Measurements from ENCODE around the gene CACNB2. TPM values are rescaled to one million over a fixed set of nuclear protein-coding genes. Genes with fewer than 3 reads are reported as not detected.

CACNB2 gene
- total RNA-seq, 1 experiment from 2014 or later, result 3.2 TPM

DNA sequence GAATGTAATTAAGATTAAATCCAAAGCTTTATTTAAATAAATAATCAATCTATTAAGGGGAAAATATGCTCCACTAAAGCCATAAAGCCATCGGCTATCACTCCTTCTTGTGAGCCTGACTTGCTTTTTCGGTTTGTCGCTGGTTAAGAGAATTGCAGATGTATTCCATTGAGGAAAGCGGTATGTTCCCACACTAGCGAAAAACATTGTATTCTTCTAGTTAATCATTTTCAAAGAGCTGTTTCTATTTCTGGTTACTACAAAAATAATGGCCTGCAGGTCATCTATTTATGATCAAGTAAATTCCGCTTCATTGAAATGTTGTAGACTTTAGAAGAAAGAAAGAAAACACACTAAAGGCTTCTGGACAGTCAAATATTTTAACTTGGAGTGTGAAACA, 173.4 kb downstream of the CACNB2 start:
- DNase-seq (ENCODE audit: low spot score), result no peak
- H3K4me3 Mint-ChIP-seq, result no peak overlapping the region
- peaks cover 1% of the 10 kb centered on the region for H3K9me3 Mint-ChIP-seq
- peaks cover 7% of the 10 kb centered on the region for H3K4me1 Mint-ChIP-seq
- ChIA-PET POLR2A (no interaction called here), CTCF (no interaction called here)
- no peak for ATAC-seq
- TF ChIP-seq, protein P1, sequence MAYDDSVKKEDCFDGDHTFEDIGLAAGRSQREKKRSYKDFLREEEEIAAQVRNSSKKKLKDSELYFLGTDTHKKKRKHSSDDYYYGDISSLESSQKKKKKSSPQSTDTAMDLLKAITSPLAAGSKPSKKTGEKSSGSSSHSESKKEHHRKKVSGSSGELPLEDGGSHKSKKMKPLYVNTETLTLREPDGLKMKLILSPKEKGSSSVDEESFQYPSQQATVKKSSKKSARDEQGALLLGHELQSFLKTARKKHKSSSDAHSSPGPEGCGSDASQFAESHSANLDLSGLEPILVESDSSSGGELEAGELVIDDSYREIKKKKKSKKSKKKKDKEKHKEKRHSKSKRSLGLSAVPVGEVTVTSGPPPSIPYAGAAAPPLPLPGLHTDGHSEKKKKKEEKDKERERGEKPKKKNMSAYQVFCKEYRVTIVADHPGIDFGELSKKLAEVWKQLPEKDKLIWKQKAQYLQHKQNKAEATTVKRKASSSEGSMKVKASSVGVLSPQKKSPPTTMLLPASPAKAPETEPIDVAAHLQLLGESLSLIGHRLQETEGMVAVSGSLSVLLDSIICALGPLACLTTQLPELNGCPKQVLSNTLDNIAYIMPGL (CRISPR knock-in tag; IDR thresholded peaks at IDR 0.05), result no peak
- no peak for TF ChIP-seq SP1 (CRISPR knock-in tag; conservative IDR thresholded peaks at IDR 0.05)
- TF ChIP-seq TEAD4 (CRISPR knock-in tag; IDR thresholded peaks at IDR 0.05), result no peak
- no peak for TF ChIP-seq ZNF671 (CRISPR knock-in tag; IDR thresholded peaks at IDR 0.05)
- TF ChIP-seq SMAD3 (CRISPR knock-in tag; IDR thresholded peaks at IDR 0.05; ENCODE audit: borderline replicate concordance), result no peak
- TF ChIP-seq, protein P2, sequence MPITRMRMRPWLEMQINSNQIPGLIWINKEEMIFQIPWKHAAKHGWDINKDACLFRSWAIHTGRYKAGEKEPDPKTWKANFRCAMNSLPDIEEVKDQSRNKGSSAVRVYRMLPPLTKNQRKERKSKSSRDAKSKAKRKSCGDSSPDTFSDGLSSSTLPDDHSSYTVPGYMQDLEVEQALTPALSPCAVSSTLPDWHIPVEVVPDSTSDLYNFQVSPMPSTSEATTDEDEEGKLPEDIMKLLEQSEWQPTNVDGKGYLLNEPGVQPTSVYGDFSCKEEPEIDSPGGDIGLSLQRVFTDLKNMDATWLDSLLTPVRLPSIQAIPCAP (CRISPR knock-in tag; IDR thresholded peaks at IDR 0.05), result no peak
- TF ChIP-seq ELF4 (CRISPR knock-in tag; IDR thresholded peaks at IDR 0.05; ENCODE audit: low read depth), result no peak
- TF ChIP-seq, protein P3, sequence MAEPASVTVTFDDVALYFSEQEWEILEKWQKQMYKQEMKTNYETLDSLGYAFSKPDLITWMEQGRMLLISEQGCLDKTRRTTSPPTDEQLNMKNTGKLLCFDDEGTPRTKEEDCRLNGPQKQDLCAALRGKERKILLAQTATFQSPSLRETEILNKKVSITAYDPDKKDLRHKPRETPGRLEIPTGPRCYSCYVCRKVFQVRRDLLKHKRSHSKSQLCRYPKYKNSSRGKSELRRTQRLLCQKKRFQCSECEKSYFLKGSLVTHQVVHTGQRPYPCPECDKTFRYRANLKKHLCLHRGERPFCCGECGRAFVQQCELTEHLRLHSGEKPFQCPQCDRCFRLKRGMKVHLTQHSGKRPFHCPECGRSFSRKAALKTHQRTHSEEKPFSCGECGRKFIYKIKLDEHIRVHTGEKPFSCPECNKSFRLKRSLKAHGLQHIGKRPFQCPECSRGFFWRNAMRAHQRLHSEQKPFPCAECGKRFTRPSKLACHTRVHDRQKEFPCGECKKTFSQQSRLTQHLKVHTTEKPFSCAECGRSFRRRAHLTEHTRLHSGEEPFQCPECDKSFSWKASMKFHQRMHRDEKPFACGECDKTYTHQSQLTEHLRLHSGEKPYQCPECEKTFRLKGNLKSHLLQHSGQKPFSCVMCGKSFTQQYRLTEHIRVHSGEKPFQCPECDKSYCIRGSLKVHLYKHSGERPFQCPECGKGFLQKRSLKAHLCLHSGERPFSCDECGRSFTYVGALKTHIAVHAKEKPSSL (CRISPR knock-in tag; conservative IDR thresholded peaks at IDR 0.05), result no peak
- no peak for TF ChIP-seq NFYB (CRISPR knock-in tag; conservative IDR thresholded peaks at IDR 0.05; ENCODE audit: low read depth)
- TF ChIP-seq RORB (CRISPR knock-in tag; IDR thresholded peaks at IDR 0.05), result no peak
- no peak for TF ChIP-seq FOXK1 (CRISPR knock-in tag; IDR thresholded peaks at IDR 0.05)
- TF ChIP-seq, protein P4, sequence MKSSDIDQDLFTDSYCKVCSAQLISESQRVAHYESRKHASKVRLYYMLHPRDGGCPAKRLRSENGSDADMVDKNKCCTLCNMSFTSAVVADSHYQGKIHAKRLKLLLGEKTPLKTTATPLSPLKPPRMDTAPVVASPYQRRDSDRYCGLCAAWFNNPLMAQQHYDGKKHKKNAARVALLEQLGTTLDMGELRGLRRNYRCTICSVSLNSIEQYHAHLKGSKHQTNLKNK (CRISPR knock-in tag; IDR thresholded peaks at IDR 0.05), result no peak
- TF ChIP-seq, protein P5, sequence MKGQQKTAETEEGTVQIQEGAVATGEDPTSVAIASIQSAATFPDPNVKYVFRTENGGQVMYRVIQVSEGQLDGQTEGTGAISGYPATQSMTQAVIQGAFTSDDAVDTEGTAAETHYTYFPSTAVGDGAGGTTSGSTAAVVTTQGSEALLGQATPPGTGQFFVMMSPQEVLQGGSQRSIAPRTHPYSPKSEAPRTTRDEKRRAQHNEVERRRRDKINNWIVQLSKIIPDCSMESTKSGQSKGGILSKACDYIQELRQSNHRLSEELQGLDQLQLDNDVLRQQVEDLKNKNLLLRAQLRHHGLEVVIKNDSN (CRISPR knock-in tag; IDR thresholded peaks at IDR 0.05), result no peak
- TF ChIP-seq, protein P6, sequence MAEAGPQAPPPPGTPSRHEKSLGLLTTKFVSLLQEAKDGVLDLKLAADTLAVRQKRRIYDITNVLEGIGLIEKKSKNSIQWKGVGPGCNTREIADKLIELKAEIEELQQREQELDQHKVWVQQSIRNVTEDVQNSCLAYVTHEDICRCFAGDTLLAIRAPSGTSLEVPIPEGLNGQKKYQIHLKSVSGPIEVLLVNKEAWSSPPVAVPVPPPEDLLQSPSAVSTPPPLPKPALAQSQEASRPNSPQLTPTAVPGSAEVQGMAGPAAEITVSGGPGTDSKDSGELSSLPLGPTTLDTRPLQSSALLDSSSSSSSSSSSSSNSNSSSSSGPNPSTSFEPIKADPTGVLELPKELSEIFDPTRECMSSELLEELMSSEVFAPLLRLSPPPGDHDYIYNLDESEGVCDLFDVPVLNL (CRISPR knock-in tag; IDR thresholded peaks at IDR 0.05; ENCODE audit: borderline replicate concordance, low read depth), result no peak
- H3K27me3 Mint-ChIP-seq (ENCODE audit: low read depth), result no peaks in the 10 kb centered on the region
- no peaks in the 10 kb centered on the region for H3K36me3 Mint-ChIP-seq
- H3K27ac Mint-ChIP-seq, result no peak overlapping the region

DNA sequence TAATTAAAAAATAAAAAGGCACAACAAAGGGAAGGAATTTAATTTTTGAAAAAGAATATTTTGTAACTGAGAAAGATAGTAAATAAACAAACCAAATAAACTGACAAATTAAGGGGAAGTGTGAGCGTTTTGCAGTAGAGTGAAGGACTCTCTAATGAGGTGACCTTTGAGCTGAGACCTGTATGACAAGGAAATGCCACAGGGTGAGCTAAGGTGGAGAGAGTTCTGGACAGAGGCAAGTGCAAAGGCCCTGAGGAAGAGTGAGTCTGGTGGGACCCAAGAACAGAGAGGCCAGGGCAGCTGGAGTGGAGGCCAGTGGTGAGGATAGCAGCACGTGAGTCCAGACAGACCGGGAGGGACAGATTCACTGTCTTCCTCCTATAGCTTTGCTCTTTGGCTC, 179.4 kb downstream of the CACNB2 start:
- H3K4me1 Mint-ChIP-seq, result peaks cover 3% of the 10 kb centered on the region; the same call in 1 of the 2 replicates
- no peak overlapping the region for H3K27ac Mint-ChIP-seq
- ChIA-PET CTCF (no interaction called here), POLR2A (no interaction called here)
- peaks cover 7% of the 10 kb centered on the region for H3K9me3 Mint-ChIP-seq
- no peak for ATAC-seq
- H3K27me3 Mint-ChIP-seq (ENCODE audit: low read depth), result no peaks in the 10 kb centered on the region
- TF ChIP-seq PRRX2 (CRISPR knock-in tag; IDR thresholded peaks at IDR 0.05), result no peak
- TF ChIP-seq, protein P7, sequence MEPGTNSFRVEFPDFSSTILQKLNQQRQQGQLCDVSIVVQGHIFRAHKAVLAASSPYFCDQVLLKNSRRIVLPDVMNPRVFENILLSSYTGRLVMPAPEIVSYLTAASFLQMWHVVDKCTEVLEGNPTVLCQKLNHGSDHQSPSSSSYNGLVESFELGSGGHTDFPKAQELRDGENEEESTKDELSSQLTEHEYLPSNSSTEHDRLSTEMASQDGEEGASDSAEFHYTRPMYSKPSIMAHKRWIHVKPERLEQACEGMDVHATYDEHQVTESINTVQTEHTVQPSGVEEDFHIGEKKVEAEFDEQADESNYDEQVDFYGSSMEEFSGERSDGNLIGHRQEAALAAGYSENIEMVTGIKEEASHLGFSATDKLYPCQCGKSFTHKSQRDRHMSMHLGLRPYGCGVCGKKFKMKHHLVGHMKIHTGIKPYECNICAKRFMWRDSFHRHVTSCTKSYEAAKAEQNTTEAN (CRISPR knock-in tag; IDR thresholded peaks at IDR 0.05), result no peak
- no peak for TF ChIP-seq NFYB (CRISPR knock-in tag; conservative IDR thresholded peaks at IDR 0.05; ENCODE audit: low read depth)
- no peak for TF ChIP-seq SMAD4 (CRISPR knock-in tag; IDR thresholded peaks at IDR 0.05)
- no peak for TF ChIP-seq RORB (CRISPR knock-in tag; IDR thresholded peaks at IDR 0.05)
- no peaks in the 10 kb centered on the region for H3K36me3 Mint-ChIP-seq
- no peak for DNase-seq (ENCODE audit: low spot score)
- H3K4me3 Mint-ChIP-seq, result no peak overlapping the region
